HG03064 (cell line): Measurements from ENCODE around the gene PKD2L1.
A peak's percentile ranks its signal among the peaks of the same experiment; 100 is the strongest.
"Not testable (repeated sequence)": the region's sequence is repeated elsewhere in the genome, so short reads cannot be mapped to it uniquely, and the experiment has no call there.

Source experiments
- ATAC-seq: cut with Tn5 transposase; IDR thresholded peaks from one replicate; pipeline ENCODE4 v1.9.1; 2021; ENCODE audit warnings: low read depth; ENCODE audit not compliant: unreplicated experiment

The PKD2L1 gene

DNA sequence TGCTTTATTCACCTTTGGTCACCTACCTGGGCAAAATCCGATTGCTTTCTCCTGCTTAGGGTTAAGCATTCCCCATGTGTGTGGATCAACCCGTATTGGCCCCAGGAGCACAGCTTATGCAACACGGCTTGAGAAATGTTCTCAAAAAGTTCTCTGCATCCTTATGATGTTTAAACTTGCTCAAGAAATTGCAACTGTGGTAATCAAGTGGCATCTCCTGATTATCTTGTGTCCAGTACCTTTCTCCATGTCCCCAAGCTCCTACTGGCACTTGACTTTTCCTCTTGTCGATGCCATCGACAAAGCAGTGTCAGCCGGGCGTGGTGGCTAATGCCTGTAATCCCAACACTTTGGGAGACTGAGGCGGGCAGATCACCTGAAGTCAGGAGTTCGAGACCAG lies 4.7 kb upstream of the PKD2L1 start:
- no peak for ATAC-seq

- no peak for ATAC-seq
These were observed 3.8 kb upstream of the PKD2L1 start for GRCh38 chr10:100333661-100334440.

- no peak for ATAC-seq
These were observed 3.1 kb upstream of the PKD2L1 start for GRCh38 chr10:100333106-100333505.

- ATAC-seq, result no peak
These were observed 1.8 kb downstream of the PKD2L1 start for GRCh38 chr10:100328198-100328597.

GRCh38 chr10:100327718-100328009 lies 2.4 kb downstream of the PKD2L1 start:
- no peak for ATAC-seq

DNA sequence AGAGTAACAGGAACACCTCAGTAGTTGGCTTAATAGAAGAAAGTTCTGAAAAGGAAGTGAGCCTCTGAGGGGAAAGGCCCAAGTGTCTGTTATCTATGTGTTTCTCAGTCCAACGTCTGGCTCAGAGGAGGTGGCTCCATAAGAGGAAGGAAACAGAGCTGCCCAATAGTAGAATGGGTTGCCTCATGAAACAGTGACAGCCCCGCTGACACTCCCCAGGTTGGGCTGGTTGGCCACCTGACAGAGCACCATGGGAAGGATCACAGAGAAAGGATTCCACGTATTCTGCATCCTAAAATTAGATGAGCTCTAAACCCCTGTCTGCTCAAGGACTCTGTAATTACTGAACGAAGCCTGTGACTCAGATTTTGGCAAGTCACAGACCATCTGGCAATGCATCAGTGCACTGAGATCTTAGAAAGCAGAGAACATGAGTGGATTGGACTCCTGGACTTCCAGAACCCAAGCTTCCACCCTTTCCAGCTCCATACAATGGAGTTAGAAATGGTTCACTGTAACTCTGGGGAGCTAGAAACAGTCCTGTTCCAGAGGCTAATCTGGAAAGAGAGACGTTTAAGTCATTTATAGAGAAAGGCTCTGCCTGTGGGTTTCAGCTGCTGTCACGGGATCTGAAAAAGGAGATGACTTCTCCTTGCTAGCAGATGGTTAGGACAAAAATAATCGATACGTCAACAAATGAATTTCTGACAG lies 2.9 kb downstream of the PKD2L1 start:
- ATAC-seq, result peak; percentile 94

GRCh38 chr10:100325158-100325557 lies 4.9 kb downstream of the PKD2L1 start:
- ATAC-seq, result no peak

GRCh38 chr10:100319707-100320402 lies 10.2 kb downstream of the PKD2L1 start:
- ATAC-seq, result no peak

GRCh38 chr10:100318207-100318606 lies 11.8 kb downstream of the PKD2L1 start:
- no peak for ATAC-seq

DNA sequence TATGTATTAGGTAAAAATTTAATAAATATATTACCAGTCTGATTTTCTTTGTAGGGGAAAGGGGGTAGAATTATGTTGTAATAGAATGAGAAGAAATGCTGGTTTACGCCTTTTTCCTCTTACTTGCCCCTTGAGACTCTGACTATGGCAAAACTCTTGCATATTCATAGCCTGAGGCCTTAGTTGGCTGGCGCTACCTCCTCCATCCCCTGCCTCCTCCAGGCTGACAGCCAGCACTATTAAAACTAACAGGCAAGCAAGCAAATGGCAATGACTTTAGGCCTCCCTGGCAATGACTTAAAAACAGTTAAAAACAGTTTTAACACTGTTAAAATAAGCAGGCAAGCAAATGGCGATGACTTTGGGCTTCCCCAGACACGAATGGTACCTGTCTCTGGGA lies 14.4 kb downstream of the PKD2L1 start:
- ATAC-seq, result no peak

DNA sequence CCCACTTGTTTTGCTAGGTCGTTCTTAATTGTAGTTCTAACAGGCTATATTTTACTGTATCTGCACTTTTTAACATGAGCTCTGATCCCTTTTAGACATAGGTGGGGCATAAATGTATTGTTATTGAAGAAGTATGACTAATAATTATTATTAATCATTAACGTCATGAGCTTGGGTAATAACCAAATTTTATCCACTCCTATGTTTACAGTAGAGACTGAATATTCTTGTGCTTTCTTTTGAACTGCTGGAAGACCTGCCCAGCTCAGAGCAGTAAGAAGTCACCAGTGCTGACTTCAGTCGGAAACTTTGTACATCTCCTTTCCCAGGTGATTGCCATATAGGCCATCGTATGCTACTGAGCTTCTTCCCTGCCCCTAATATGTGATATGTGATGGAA lies 18.7 kb downstream of the PKD2L1 start:
- no peak for ATAC-seq

GRCh38 chr10:100307684-100308083 lies 22.3 kb downstream of the PKD2L1 start:
- no peak for ATAC-seq

GRCh38 chr10:100306861-100307260 lies 23.2 kb downstream of the PKD2L1 start:
- no peak for ATAC-seq

DNA sequence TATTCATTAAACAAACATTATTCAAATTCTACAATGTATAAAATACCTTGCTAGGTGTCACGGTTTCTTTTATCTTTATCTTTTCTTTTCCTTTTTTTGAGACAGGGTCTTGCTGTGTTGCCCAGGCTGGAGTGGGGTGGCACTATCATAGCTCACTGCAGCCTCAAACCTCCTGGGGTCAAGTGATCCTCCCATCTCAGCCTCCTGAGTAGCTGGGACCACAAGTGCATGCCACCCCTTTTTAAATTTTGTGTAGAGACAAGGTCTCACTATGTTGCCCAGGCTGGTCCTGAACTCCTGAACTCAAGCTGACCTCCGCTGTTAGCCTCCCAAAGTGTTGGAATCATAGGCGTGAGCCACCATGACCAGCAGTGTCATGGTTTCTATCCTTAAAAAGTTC lies 25.6 kb downstream of the PKD2L1 start:
- no peak for ATAC-seq

GRCh38 chr10:100303724-100304319 lies 26.2 kb downstream of the PKD2L1 start:
- no peak for ATAC-seq

DNA sequence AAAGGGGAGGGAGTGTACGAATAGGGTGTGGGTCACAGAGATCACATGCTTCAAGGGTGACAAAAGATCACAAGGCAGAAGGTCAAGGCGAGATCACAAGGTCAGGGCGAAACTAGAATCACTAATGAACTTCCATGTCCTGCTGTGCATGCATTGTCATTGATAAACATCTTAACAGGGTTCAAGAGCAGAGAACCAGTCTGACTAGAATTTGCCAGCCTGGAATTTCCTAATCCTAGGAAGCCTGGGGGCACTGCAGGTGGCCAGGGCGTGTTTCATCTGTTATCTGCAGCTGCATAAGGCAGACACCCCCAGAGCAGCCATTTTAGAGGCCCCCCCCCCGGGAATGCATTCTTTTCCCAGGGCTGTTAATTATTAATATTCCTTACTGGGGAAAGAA lies 28.9 kb downstream of the PKD2L1 start:
- ATAC-seq, result not testable (repeated sequence)

DNA sequence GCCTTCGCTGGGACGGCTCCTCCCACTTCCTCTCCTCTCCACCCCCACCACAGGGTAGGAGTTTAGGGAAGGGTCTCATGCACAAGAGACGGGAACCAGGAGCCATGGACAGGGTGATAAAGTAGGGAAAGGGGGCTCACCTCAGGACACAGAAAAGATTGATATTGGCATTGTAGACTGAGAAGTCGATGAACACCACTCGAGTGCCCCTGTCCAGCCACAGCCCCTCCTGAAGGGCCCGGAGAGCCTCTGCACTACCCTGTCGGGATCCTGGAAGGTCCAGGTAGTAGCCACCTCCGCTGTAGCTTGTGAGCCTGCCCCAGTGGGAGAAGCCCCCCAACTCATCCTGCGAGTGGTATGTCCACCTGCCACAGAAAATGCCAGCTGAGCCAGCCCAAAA lies 32.8 kb downstream of the PKD2L1 start:
- ATAC-seq, result no peak

- ATAC-seq, result no peak
These were observed 37.0 kb downstream of the PKD2L1 start for GRCh38 chr10:100293066-100293465.

DNA sequence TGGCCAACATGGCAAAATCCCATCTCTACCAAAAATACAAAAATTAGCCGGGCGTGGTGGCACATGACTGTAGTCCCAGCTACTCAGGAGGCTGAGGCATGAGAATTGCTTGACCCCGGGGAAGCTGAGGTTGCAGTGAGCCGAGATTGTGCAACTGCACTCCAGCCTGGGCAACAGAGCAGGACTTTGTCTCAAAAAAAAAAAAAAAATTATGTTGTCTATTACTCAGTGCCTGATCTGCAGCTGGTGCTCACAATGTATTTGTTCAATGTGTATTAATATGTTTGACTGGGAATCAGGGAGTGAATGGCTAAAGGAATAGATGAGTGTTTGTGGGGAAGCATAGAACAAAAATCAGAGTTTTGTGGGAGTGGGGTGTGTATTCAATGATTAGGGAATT lies 37.7 kb downstream of the PKD2L1 start:
- not testable (repeated sequence) for ATAC-seq

GRCh38 chr10:100291356-100291755 lies 38.7 kb downstream of the PKD2L1 start:
- no peak for ATAC-seq

DNA sequence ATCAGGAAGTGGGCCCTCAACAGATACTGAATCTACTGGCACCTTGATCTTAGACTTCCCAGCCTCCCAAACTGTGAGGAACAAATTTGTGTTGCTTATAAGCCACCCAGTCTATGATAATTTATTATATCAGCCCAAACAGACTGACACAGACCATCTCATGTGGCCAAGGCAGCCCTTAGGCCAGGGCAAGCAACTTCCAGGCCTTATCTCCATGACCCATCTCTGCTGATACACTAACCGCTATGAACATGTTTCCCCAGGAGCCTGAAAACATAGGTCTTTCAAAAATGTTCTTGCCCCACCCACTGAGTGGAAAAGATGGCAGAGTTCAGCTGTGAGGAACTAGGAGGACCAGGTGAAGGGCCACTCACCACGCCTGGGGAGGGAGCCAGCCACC lies 40.4 kb downstream of the PKD2L1 start:
- no peak for ATAC-seq
